ENCODE data around the gene LACC1. TPM values are rescaled to one million over a fixed set of nuclear protein-coding genes. Genes with fewer than 3 reads are reported as not detected.

Gene LACC1
- total RNA-seq = 6.0 and 14.1 TPM in 2 replicates

GRCh38 chr13:43879755-43880181 lies at the start of gene LACC1:
Gene LACC1, plus strand, starts transcription at chr13:43879904. Its CDS starts 1,082 bp downstream, at chr13:43880986.

GRCh38 chr13:43878892-43879754 lies 581 bp upstream of the LACC1 start, which contains the start of gene CCDC122:
Gene CCDC122, minus strand, starts transcription at chr13:43879740. Its CDS starts 10,364 bp downstream, at chr13:43869376.

Other genes with a start within 250 kb of the LACC1 start
- gene ENOX1, start 92.9 kb upstream of the LACC1 start, total RNA-seq = 0.47 and 0.99 TPM in 2 replicates
- 7.4 and 13.3 TPM in 2 replicates for gene CCDC122, start 164 bp upstream of the LACC1 start, total RNA-seq